Panc1 (cell line): ENCODE measurements around the gene BEND3. TPM values are rescaled to one million over a fixed set of nuclear protein-coding genes. Genes with fewer than 3 reads are reported as not detected.

ENCODE experiments used
- ATAC-seq: fragments of 200-7000 bp; cut with Tn5 transposase; 2 replicates; pipeline ENCODE4 v1.9.1; 2020; ENCODE audit warnings: mild to moderate bottlenecking, moderate library complexity
- BruUV-seq: library from RNA; stranded (reverse); fragments of 400-500 nt; replicated peaks from 2 replicates; lab custom pipeline; 2021; lab: Mats Ljungman, UMichigan
- CTCF ChIA-PET: fragments of 300-600 bp; sonication (Branson Sonifier 250); formaldehyde crosslinking; loops from one replicate; lab custom pipeline; 2022; ENCODE audit warnings: antibody characterized with exemption; lab: Charles Lee
- POLR2A ChIA-PET: fragments of 300-600 bp; sonication (Branson Sonifier 250); formaldehyde crosslinking; loops from one replicate; lab custom pipeline; 2022; ENCODE audit warnings: antibody characterized with exemption; lab: Charles Lee
- DNase-seq: peaks from one replicate; pipeline ENCODE4 v3.0.0-alpha.2; 2010; ENCODE audit warnings: low read depth, low spot score
- H3K27ac ChIP-seq: 2 replicates; pipeline ENCODE4 v1.5.1; 2011; ENCODE audit warnings: mild to moderate bottlenecking, low read length, inconsistent platforms
- H3K27me3 ChIP-seq: fragments of 200-500 bp; sonication (Bioruptor generic); 2 replicates; pipeline ENCODE4 v1.6.0; 2014; ENCODE audit warnings: low read length, inconsistent platforms; ENCODE audit not compliant: control insufficient read depth, insufficient read depth
- H3K36me3 ChIP-seq: fragments of 200-500 bp; sonication (Bioruptor generic); 2 replicates; pipeline ENCODE4 v1.5.1; 2014; ENCODE audit warnings: inconsistent platforms, mild to moderate bottlenecking, low read length, moderate library complexity; ENCODE audit not compliant: control insufficient read depth, insufficient read depth
- H3K4me1 ChIP-seq: 2 replicates; pipeline ENCODE4 v1.5.1; 2011; ENCODE audit warnings: inconsistent platforms, mild to moderate bottlenecking, low read length, moderate library complexity; ENCODE audit not compliant: control insufficient read depth, insufficient read depth
- H3K4me3 ChIP-seq, 2 experiments: 2 replicates each; pipeline ENCODE4 v1.5.1; 2011 to 2012; ENCODE audit warnings: low read depth in 2 of 2, low read length in 2 of 2, mild to moderate bottlenecking in 2 of 2, inconsistent platforms in 1 of 2, moderate library complexity in 1 of 2
- H3K9me3 ChIP-seq: fragments of 200-500 bp; sonication (Bioruptor generic); 2 replicates; pipeline ENCODE4 v1.5.1; 2014; ENCODE audit warnings: low read depth, mild to moderate bottlenecking, inconsistent platforms, low read length, moderate library complexity; ENCODE audit not compliant: control insufficient read depth, insufficient read depth
- POLR2AphosphoS5 ChIP-seq: IDR thresholded peaks from 2 replicates; pipeline ENCODE4 v1.6.1; 2012; ENCODE audit warnings: mild to moderate bottlenecking, low read depth, low read length, moderate library complexity
- SIN3A ChIP-seq: IDR thresholded peaks from 2 replicates; pipeline ENCODE4 v1.6.1; 2012; ENCODE audit warnings: low read depth, mild to moderate bottlenecking, low read length, moderate library complexity, borderline replicate concordance; ENCODE audit not compliant: insufficient read depth
- TCF7L2 ChIP-seq: IDR thresholded peaks from 2 replicates; pipeline ENCODE4 v1.6.1; 2011; ENCODE audit warnings: mild to moderate bottlenecking, low read depth, low read length, inconsistent platforms
- in situ Hi-C: cut with HindIII; loops from 2 replicates; pipeline ENCODE4 v1.10.0; 2016; ENCODE audit warnings: low sequenced_read_pairs, low pct_unique_long_range_greater_than_20kb
- intact Hi-C: fragments of 100-400 bp; cut with micrococcal nuclease; formaldehyde crosslinking; loops from one replicate; pipeline ENCODE4 v1.10.0; 2022; ENCODE audit not compliant: unreplicated experiment
- total RNA-seq: library from RNA; stranded (reverse); gene quantifications from one replicate; pipeline ENCODE4 v1.2.1, GENCODE V29; 2021; ENCODE audit not compliant: unreplicated experiment
- TF ChIP-seq, protein P1 (sequence below): fragments of 450-650 bp; IDR thresholded peaks from 2 replicates; pipeline ENCODE4 v1.5.1; 2017; ENCODE audit warnings: mild to moderate bottlenecking
- TF ChIP-seq, protein P2 (sequence below), 2 experiments: IDR thresholded peaks; 2 replicates each; pipeline ENCODE4 v1.6.1; 2011 to 2012; ENCODE audit warnings: low read depth in 2 of 2, control low read depth in 1 of 2, low read length in 1 of 2, mild to moderate bottlenecking in 1 of 2, moderate library complexity in 1 of 2; ENCODE audit not compliant: insufficient read depth in 1 of 2

The BEND3 gene
- total RNA-seq, 1 experiment from 2014 or later, result 9.9 TPM

DNA sequence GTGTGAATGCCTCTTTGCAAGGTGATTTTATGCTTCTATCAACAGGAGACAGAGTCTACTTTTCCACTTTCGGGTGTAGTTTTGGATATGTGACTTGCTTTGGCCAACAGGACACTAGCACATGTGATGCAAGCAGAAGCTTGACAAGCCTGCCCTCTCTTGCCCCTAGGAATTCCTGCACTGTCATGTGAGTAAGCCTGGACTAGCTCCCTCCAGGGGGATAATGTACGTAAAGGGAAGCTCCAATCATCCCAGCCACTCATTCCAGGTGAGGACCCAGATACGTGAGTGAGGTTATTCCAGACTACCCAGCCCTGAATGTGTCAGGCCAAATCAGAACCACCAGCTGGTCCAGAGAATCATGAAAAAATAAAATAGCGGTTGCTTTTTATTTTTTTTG is 33.3 kb downstream of the BEND3 start:
- intact Hi-C loops (no loop called here), in situ Hi-C loops (no loop called here)
- Histone ChIP-seq H3K36me3 (no peaks in the 10 kb centered on the region), H3K9me3 (no peaks in the 10 kb centered on the region), H3K27ac (no peak overlapping the region), H3K4me1 (no peaks in the 10 kb centered on the region), H3K27me3 (no peaks in the 10 kb centered on the region), H3K4me3 (no peak overlapping the region)
- DNase-seq (no peak), ATAC-seq (no peak)
- no peak for TF ChIP-seq TCF7L2
- no peak for TF ChIP-seq POLR2AphosphoS5
- TF ChIP-seq, protein P1, sequence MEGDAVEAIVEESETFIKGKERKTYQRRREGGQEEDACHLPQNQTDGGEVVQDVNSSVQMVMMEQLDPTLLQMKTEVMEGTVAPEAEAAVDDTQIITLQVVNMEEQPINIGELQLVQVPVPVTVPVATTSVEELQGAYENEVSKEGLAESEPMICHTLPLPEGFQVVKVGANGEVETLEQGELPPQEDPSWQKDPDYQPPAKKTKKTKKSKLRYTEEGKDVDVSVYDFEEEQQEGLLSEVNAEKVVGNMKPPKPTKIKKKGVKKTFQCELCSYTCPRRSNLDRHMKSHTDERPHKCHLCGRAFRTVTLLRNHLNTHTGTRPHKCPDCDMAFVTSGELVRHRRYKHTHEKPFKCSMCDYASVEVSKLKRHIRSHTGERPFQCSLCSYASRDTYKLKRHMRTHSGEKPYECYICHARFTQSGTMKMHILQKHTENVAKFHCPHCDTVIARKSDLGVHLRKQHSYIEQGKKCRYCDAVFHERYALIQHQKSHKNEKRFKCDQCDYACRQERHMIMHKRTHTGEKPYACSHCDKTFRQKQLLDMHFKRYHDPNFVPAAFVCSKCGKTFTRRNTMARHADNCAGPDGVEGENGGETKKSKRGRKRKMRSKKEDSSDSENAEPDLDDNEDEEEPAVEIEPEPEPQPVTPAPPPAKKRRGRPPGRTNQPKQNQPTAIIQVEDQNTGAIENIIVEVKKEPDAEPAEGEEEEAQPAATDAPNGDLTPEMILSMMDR, result no peak
- TF ChIP-seq, protein P2, sequence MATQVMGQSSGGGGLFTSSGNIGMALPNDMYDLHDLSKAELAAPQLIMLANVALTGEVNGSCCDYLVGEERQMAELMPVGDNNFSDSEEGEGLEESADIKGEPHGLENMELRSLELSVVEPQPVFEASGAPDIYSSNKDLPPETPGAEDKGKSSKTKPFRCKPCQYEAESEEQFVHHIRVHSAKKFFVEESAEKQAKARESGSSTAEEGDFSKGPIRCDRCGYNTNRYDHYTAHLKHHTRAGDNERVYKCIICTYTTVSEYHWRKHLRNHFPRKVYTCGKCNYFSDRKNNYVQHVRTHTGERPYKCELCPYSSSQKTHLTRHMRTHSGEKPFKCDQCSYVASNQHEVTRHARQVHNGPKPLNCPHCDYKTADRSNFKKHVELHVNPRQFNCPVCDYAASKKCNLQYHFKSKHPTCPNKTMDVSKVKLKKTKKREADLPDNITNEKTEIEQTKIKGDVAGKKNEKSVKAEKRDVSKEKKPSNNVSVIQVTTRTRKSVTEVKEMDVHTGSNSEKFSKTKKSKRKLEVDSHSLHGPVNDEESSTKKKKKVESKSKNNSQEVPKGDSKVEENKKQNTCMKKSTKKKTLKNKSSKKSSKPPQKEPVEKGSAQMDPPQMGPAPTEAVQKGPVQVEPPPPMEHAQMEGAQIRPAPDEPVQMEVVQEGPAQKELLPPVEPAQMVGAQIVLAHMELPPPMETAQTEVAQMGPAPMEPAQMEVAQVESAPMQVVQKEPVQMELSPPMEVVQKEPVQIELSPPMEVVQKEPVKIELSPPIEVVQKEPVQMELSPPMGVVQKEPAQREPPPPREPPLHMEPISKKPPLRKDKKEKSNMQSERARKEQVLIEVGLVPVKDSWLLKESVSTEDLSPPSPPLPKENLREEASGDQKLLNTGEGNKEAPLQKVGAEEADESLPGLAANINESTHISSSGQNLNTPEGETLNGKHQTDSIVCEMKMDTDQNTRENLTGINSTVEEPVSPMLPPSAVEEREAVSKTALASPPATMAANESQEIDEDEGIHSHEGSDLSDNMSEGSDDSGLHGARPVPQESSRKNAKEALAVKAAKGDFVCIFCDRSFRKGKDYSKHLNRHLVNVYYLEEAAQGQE (IDR thresholded peaks at IDR 0.05; ENCODE audit: insufficient read depth in 1 of 2, low read depth in 2 of 2, low read length in 1 of 2), result no peak
- TF ChIP-seq SIN3A, result no peak
- ChIA-PET POLR2A (no interaction called here), CTCF (interaction anchor here (0.6 kb wide), 1 partner anchor 27 kb away, joined by 5 read pairs; no protein-coding TSS in a partner anchor)
- no TSS peak for BruUV-seq

DNA sequence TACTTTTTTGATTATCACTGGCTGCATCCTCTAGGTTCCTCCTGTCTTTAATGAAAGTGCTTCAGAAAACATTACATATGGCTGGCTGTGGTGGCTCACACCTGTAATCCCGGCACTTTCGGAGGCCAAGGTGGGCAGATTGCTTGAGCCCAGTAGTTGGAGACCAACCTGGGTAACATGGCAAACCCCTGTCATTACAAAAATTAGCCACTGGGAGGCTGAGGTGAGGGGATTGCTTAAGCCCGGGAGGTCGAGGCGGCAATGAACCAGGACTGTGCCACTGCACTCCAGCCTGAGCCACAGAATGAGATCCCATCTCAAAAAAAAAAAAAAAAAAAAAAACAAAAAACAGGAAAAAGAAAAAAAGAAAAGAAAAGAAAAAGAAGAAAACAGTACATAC is 35.3 kb downstream of the BEND3 start:
- peak; percentile 80 for ATAC-seq
- TF ChIP-seq TCF7L2 (no peak), POLR2AphosphoS5 (no peak), SIN3A (no peak)
- TF ChIP-seq, protein P1, result no peak
- TF ChIP-seq, protein P2 (IDR thresholded peaks at IDR 0.05; ENCODE audit: insufficient read depth in 1 of 2, low read depth in 2 of 2, low read length in 1 of 2), result no peak
- ChIA-PET CTCF (no interaction called here), POLR2A (no interaction called here)
- Histone ChIP-seq H3K4me1 (no peaks in the 10 kb centered on the region), H3K4me3 (no peak overlapping the region), H3K27ac (no peak overlapping the region), H3K27me3 (no peaks in the 10 kb centered on the region), H3K9me3 (no peaks in the 10 kb centered on the region), H3K36me3 (no peaks in the 10 kb centered on the region)
- DNase-seq, result no peak
- no TSS peak for BruUV-seq
- in situ Hi-C loops, result no loop called here
- intact Hi-C loops, result no loop called here
